ENCODE results near the gene H2BW2. TPM values are rescaled to one million over a fixed set of nuclear protein-coding genes. Genes with fewer than 3 reads are reported as not detected.

H2BW2 gene
- polyA plus RNA-seq, 3 donors, result not detected

GRCh38 chrX:104018126-104018525 is 21.6 kb upstream of the H2BW2 start:
- no peak for TF ChIP-seq CTCF (IDR thresholded peaks at IDR 0.05)
- Histone ChIP-seq H3K9me3 (replicated peaks in 1 of 2; ENCODE audit: control insufficient read depth in 1 of 2, insufficient read depth in 1 of 2, low read length in 2 of 2) (no peaks in the 10 kb centered on the region), H3K4me2 (replicated peaks; ENCODE audit: extremely low read depth, low read length, poor library complexity, severe bottlenecking) (no peak overlapping the region), H3K9ac (ENCODE audit: insufficient read depth, low read length, poor library complexity, severe bottlenecking) (no peak overlapping the region), H3K27me3 (ENCODE audit: control insufficient read depth in 2 of 2, insufficient read depth in 2 of 2, low read length in 2 of 2) (no peaks in the 10 kb centered on the region), H2AFZ (ENCODE audit: insufficient read depth, low read depth, low read length, poor library complexity, severe bottlenecking) (no peak overlapping the region), H3K36me3 (replicated peaks in 1 of 2; ENCODE audit: control insufficient read depth in 1 of 2, insufficient read depth in 2 of 2, low read length in 2 of 2) (no peaks in the 10 kb centered on the region), H3K27ac (ENCODE audit: low read depth in 1 of 2, low read length in 2 of 2) (no peak overlapping the region), H4K20me1 (ENCODE audit: insufficient read depth, low read length) (no peaks in the 10 kb centered on the region), H3K4me1 (ENCODE audit: control insufficient read depth in 1 of 2, insufficient read depth in 2 of 2, low read length in 2 of 2) (no peaks in the 10 kb centered on the region), H3K4me3 (replicated peaks in 1 of 3; ENCODE audit: low read depth in 2 of 3, low read length in 3 of 3) (no peak overlapping the region), H3K79me2 (ENCODE audit: insufficient read depth, low read length) (no peaks in the 10 kb centered on the region)
- no peaks in the 10 kb centered on the region for H3K4me1 Mint-ChIP-seq
- peaks cover 1 to 11% (median 3%) of the 10 kb centered on the region in 3 donors for H3K27me3 Mint-ChIP-seq (ENCODE audit: low read depth in 3 of 3)
- intact Hi-C loops (cut with micrococcal nuclease), result no loop called here
- H3K9me3 Mint-ChIP-seq, result peaks cover 0 to 7% (median 2%) of the 10 kb centered on the region in 7 donors
- no peaks in the 10 kb centered on the region for H3K36me3 Mint-ChIP-seq
- no peak overlapping the region for H3K4me3 Mint-ChIP-seq
- WGBS (ENCODE audit: insufficient coverage), result 100% methylated on average over 4 of the region's 11 CpGs
- no peak overlapping the region for H3K27ac Mint-ChIP-seq
- no peak for DNase-seq

- no peak overlapping the region for H3K4me3 Mint-ChIP-seq
- H3K4me1 Mint-ChIP-seq, result no peaks in the 10 kb centered on the region
- intact Hi-C loops (cut with micrococcal nuclease), result no loop called here
These were observed 1.2 kb downstream of the H2BW2 start for GRCh38 chrX:104041003-104041402.

More at GRCh38 chrX:104041003-104041402, 1.2 kb downstream of the H2BW2 start:
- no peak overlapping the region for H3K4me3 ChIP-seq (replicated peaks in 1 of 3; ENCODE audit: low read depth in 2 of 3, low read length in 3 of 3)
- Mint-ChIP-seq H3K27ac (no peak overlapping the region), H3K9me3 (peaks cover 0 to 5% (median 2%) of the 10 kb centered on the region in 7 donors), H3K36me3 (no peaks in the 10 kb centered on the region), H3K27me3 (ENCODE audit: low read depth in 3 of 3) (peaks cover 2 to 4% (median 2%) of the 10 kb centered on the region in 3 donors)
- no peaks in the 10 kb centered on the region for H3K79me2 ChIP-seq (ENCODE audit: insufficient read depth, low read length)
- TF ChIP-seq CTCF (IDR thresholded peaks at IDR 0.05), result no peak
- no peak overlapping the region for H3K9ac ChIP-seq (ENCODE audit: insufficient read depth, low read length, poor library complexity, severe bottlenecking)
- no peak overlapping the region for H3K4me2 ChIP-seq (replicated peaks; ENCODE audit: extremely low read depth, low read length, poor library complexity, severe bottlenecking)
- H3K27ac ChIP-seq (ENCODE audit: low read depth in 1 of 2, low read length in 2 of 2), result no peak overlapping the region
- H2AFZ ChIP-seq (ENCODE audit: insufficient read depth, low read depth, low read length, poor library complexity, severe bottlenecking), result no peak overlapping the region
- no peaks in the 10 kb centered on the region for H3K36me3 ChIP-seq (replicated peaks in 1 of 2; ENCODE audit: control insufficient read depth in 1 of 2, insufficient read depth in 2 of 2, low read length in 2 of 2)
- H3K27me3 ChIP-seq (ENCODE audit: control insufficient read depth in 2 of 2, insufficient read depth in 2 of 2, low read length in 2 of 2), result no peaks in the 10 kb centered on the region
- H4K20me1 ChIP-seq (ENCODE audit: insufficient read depth, low read length), result no peaks in the 10 kb centered on the region
- WGBS (ENCODE audit: insufficient coverage), result no CpG with 5 or more reads among the region's 4 CpGs
- DNase-seq, result no peak
- no peaks in the 10 kb centered on the region for H3K9me3 ChIP-seq (replicated peaks in 1 of 2; ENCODE audit: control insufficient read depth in 1 of 2, insufficient read depth in 1 of 2, low read length in 2 of 2)
- H3K4me1 ChIP-seq (ENCODE audit: control insufficient read depth in 1 of 2, insufficient read depth in 2 of 2, low read length in 2 of 2), result no peaks in the 10 kb centered on the region

All from CD14-positive monocyte (primary cell).